ENCODE measurements around the gene LIX1.

The LIX1 gene

GRCh38 chr5:97125125-97125683 is 17.2 kb downstream of the LIX1 start:
- no peak for TF ChIP-seq CTCF (conservative IDR thresholded peaks at IDR 0.05; ENCODE audit: low read depth)
- no peak overlapping the region for H3K27ac ChIP-seq
- CTCF ChIA-PET: interaction anchor here (0.5 kb wide), 1 partner anchor 618 kb away, joined by 3 read pairs; no protein-coding TSS in a partner anchor
- POLR2A ChIA-PET (ENCODE audit: low non-redundant PET): no interaction called here
- no peak for DNase-seq (ENCODE audit: low spot score)

GRCh38 chr5:97124335-97124734 is 18.1 kb downstream of the LIX1 start:
- peak; percentile 80 for DNase-seq (ENCODE audit: low spot score)
- TF ChIP-seq CTCF (conservative IDR thresholded peaks at IDR 0.05; ENCODE audit: low read depth): no peak
- ChIA-PET POLR2A (ENCODE audit: low non-redundant PET) (no interaction called here), CTCF (no interaction called here)
- no peak overlapping the region for H3K27ac ChIP-seq

DNA sequence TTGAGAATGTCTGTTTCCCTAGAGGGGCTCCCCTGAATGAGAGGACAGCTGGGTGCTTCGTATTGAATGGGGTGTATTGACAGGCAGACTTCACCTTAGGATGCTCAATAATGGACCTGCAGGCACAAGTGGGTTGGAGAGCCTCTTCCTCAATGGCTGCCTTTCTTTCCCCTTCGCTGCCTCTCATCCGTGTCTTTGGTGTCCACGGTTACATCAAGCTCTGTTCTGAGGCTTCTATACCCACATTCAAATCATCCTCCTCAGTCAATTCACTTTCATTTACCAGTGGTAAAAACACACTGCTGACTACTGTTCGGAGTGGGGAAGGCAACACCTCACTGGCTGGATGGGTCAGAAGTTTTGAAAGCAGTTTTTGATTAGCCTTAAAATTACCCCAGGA is 20.6 kb downstream of the LIX1 start:
- no peak for DNase-seq (ENCODE audit: low spot score)
- no peak for TF ChIP-seq CTCF (conservative IDR thresholded peaks at IDR 0.05; ENCODE audit: low read depth)
- CTCF ChIA-PET: no interaction called here
- no peak overlapping the region for H3K27ac ChIP-seq
- POLR2A ChIA-PET (ENCODE audit: low non-redundant PET): no interaction called here

DNA sequence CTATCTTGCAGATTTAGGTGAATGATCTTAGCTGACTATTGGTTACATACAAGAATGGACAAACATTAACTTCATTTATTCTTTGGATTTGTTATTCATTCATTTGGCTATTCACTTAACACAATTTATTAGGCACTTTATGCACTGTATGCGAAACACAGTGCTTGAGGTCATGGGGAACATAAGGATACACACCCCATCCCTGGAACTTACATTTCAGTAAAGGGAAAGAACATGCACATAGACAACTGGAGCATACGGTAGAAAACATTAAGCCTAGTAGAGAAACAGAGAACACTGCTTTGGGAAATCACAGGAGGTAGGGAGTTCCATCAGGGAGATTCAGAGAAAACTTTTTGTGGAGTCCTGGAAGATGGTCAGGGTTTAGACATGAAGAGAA is 22.2 kb downstream of the LIX1 start:
- POLR2A ChIA-PET (ENCODE audit: low non-redundant PET): no interaction called here
- H3K27ac ChIP-seq: no peak overlapping the region
- no peak for TF ChIP-seq CTCF (conservative IDR thresholded peaks at IDR 0.05; ENCODE audit: low read depth)
- CTCF ChIA-PET: no interaction called here
- no peak for DNase-seq (ENCODE audit: low spot score)

DNA sequence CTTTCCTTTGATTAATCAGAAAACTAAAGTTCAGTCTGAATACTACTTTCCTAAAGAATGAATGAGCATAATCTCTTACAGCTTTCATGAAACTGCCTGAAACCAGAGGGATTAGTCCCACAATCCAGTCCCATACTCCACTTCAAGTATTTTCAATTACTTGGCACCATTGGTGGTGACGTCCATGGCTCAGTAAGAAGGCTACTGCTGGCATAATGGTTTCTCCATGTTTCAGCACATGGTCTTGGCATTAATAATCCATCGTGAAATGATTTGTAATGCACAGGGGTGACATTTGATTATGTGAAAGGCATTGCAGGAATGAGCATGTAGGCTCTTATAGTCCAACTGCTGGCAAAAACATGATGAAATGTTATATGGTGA is 23.4 kb downstream of the LIX1 start:
- TF ChIP-seq CTCF (conservative IDR thresholded peaks at IDR 0.05; ENCODE audit: low read depth): no peak
- ChIA-PET POLR2A (ENCODE audit: low non-redundant PET) (no interaction called here), CTCF (interaction anchor here (1.1 kb wide), 1 partner anchor 125 kb away, joined by 3 read pairs; no protein-coding TSS in a partner anchor)
- no peak for DNase-seq (ENCODE audit: low spot score)
- no peak overlapping the region for H3K27ac ChIP-seq

DNA sequence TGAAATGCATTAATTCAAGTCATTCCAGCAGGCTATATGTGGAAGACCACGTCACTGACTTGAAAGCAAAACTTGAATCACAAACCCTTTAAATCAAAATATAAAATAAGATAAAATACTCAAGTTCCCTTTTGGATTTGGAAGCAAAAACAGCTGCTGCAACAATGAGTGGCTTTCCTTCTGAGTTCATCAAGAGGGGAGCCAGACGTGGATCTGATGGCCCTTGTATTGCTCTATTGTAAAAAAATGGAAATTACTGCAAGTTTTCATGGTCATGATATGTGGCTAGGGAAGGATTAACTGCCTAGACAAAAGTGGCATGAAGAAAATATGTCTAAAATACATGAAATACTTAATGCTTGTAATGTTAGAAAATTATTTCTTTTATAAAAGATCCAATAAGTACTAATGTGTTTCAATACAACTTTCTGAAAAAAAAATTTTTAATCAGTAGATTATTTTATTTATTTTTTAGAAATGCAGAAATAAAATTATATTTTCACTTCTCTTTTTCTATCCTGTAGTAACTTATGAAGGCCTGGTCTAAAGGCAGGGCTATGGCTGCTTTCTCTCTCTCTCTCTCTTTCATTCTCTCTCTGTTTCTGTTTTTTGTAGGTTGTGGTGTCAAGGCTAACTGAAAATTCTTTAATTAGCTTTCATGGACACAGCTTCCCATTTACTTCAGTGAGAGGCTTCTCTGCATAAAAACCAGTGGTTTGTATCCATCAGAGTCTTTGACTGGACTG is 24.0 kb downstream of the LIX1 start:
- DNase-seq (ENCODE audit: low spot score): no peak
- TF ChIP-seq CTCF (conservative IDR thresholded peaks at IDR 0.05; ENCODE audit: low read depth): no peak
- POLR2A ChIA-PET (ENCODE audit: low non-redundant PET): no interaction called here
- no peak overlapping the region for H3K27ac ChIP-seq
- CTCF ChIA-PET: interaction anchor here (0.7 to 1.1 kb wide), 2 partner anchors 124 to 294 kb away, joined by 3 to 4 read pairs; no protein-coding TSS in a partner anchor
